Adrenal gland (tissue), 12 donors: ENCODE results near the gene ZC3H18. TPM values are rescaled to one million over a fixed set of nuclear protein-coding genes. Genes with fewer than 3 reads are reported as not detected.

Source experiments
- DNase-seq, 7 donors: peaks; one replicate each; pipeline ENCODE4 v3.0.0-alpha.2; 2019 to 2020
- H3K27ac ChIP-seq, 5 donors: fragments of 200-600 bp; sonication (generic) in 4 of 5; 1 replicate in 3 of 5; 2 replicates in 2 of 5; pipeline versions ENCODE4 v1.5.1 to v1.8.0; 2016 to 2020; ENCODE audit warnings: mild to moderate bottlenecking in 1 of 5
- H3K27me3 ChIP-seq: fragments of 200-600 bp; 2 replicates; pipeline ENCODE4 v1.8.0; 2021
- H3K36me3 ChIP-seq, 2 donors: fragments of 200-600 bp; replicated peaks in 1 of 2; 1 replicate in 1 of 2; 2 replicates in 1 of 2; pipeline versions ENCODE4 v1.5.1 to v1.8.0; 2018 to 2022
- H3K4me1 ChIP-seq, 2 donors: fragments of 200-600 bp; replicated peaks in 1 of 2; 1 replicate in 1 of 2; 2 replicates in 1 of 2; pipeline versions ENCODE4 v1.5.1 to v1.8.0; 2018 to 2021
- H3K4me3 ChIP-seq, 4 donors: fragments of 200-600 bp; sonication (generic) in 3 of 4; one replicate each; pipeline ENCODE4 v1.5.1; 2016 to 2018
- H3K9me3 ChIP-seq, 3 donors: fragments of 200-600 bp; sonication (generic) in 1 of 3; replicated peaks in 1 of 3; 1 replicate in 2 of 3; 2 replicates in 1 of 3; pipeline versions ENCODE4 v1.5.1 to v1.8.0; 2016 to 2021
- POLR2A ChIP-seq, 2 donors: fragments of 450-650 bp; IDR thresholded peaks; one replicate each; pipeline ENCODE4 v1.6.1; 2017; ENCODE audit warnings: antibody characterized with exemption in 2 of 2, mild to moderate bottlenecking in 2 of 2, moderate library complexity in 1 of 2
- WGBS, 4 donors: extraction: QIAGEN DNeasy Blood & Tissue Kit in 2 of 4; methylation state at CpG; one replicate each; pipeline versions ENCODE4 v1.1.5 to v1.1.7; 2013 to 2017; 5-methylcytosine and 5-hydroxymethylcytosine counted together
- intact Hi-C, 2 donors: fragments of 100-400 bp; cut with DNase I; formaldehyde crosslinking; loops; one replicate each; pipeline versions ENCODE4 v1.14.1 to v1.15.0; 2022 to 2023
- polyA plus RNA-seq, 3 donors: library from polyadenylated mRNA; stranded (reverse); fragments of 200-250 nt in 2 of 3; fragments of 350-450 nt in 1 of 3; fragmentation: Illumina TruSeq in 1 of 3; extraction: RNeasy Lipid Tissue Mini Kit (QIAGEN cat#74804) in 1 of 3; gene quantifications; one replicate each; pipeline ENCODE4 v1.2.3, GENCODE V29; 2013 to 2014
- total RNA-seq, 9 donors: library from RNA; depleted of rRNA in 4 of 9; stranded (reverse); fragments of >200 nt in 4 of 9; fragments of 120-200 nt in 1 of 9; fragmentation: NEBNext Ultra II Directional in 1 of 9; extraction: Animal tissue kit (Norgen Biotek cat#: 25700) in 1 of 9; gene quantifications; one replicate each; pipeline versions ENCODE4 v1.1.0 to v1.2.4, GENCODE V29; 2013 to 2023
- TF ChIP-seq, protein P1 (sequence below), 6 experiments: fragments of 450-650 bp in 4 of 6; fragments of 200-600 bp in 2 of 6; sonication (generic) in 1 of 6; IDR thresholded peaks; 1 replicate in 5 of 6; 2 replicates in 1 of 6; pipeline versions ENCODE4 v1.5.1 to v1.8.0; 2016 to 2021; ENCODE audit warnings: antibody characterized with exemption in 6 of 6, mild to moderate bottlenecking in 2 of 6, moderate library complexity in 1 of 6
- donor health status: healthy with polysubstance abuse.
- donor health status: Bipolar disorder and iron deficiency.
- donor health status: DM: yes; HTN: yes; CAD: no.
- donor health status: DM: no; HTN: no; CAD: no.
- donor health status: DM: no; HTN: no; CAD: no.
- donor health status: DM: yes; HTN: yes; CAD: no.

Gene ZC3H18
- total and polyA plus RNA-seq, 12 donors: 6.1 to 49.1 (median 22.9) TPM

DNA sequence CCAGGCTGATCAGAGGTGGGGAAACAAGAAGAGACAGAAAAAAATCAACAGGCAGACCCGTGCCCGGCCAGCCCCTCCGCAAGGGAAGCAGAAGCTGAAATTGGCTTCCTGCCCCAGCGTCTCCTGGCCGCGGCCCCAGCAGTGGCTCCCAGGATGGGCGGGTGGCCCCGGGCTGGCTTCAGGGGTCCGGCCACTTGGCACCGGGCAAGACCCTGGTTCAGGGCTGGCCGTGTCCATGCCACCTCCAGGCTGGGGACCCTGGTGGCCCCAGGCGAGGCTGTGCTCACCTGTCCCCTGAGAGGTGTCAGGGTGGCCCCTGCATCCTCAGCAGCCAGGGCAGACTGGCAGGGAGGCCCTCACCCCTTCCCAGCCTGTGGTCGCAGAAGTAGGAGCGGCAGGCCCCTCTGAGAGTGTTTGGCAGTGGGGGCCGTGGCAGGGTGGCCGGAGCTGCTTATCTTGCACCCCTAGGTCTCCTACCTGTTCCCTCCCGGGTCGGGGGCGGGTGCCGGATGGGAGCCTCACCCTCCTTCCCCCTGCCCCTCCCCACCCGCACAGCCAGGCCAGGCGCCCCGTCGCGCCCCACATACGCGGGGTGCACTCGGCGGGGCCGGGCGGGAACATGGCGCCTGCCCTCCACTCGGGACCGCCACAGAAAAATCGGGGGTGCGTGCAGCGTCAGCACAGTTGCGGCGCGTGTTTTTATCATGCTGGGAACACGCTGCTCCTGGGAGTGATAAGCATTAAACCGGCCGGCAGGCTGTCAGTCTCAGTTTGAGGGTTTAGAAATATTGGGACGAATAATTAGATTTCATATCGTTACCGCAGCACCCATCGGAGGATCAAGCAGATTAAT, 46.7 kb upstream of the ZC3H18 start:
- TF ChIP-seq, protein P1, sequence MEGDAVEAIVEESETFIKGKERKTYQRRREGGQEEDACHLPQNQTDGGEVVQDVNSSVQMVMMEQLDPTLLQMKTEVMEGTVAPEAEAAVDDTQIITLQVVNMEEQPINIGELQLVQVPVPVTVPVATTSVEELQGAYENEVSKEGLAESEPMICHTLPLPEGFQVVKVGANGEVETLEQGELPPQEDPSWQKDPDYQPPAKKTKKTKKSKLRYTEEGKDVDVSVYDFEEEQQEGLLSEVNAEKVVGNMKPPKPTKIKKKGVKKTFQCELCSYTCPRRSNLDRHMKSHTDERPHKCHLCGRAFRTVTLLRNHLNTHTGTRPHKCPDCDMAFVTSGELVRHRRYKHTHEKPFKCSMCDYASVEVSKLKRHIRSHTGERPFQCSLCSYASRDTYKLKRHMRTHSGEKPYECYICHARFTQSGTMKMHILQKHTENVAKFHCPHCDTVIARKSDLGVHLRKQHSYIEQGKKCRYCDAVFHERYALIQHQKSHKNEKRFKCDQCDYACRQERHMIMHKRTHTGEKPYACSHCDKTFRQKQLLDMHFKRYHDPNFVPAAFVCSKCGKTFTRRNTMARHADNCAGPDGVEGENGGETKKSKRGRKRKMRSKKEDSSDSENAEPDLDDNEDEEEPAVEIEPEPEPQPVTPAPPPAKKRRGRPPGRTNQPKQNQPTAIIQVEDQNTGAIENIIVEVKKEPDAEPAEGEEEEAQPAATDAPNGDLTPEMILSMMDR (IDR thresholded peaks at IDR 0.05): no peak
- TF ChIP-seq POLR2A (IDR thresholded peaks at IDR 0.05): no peak
- H3K4me1 ChIP-seq: peaks cover 0 to 15% of the 10 kb centered on the region in 2 donors
- intact Hi-C loops: no loop called here

DNA sequence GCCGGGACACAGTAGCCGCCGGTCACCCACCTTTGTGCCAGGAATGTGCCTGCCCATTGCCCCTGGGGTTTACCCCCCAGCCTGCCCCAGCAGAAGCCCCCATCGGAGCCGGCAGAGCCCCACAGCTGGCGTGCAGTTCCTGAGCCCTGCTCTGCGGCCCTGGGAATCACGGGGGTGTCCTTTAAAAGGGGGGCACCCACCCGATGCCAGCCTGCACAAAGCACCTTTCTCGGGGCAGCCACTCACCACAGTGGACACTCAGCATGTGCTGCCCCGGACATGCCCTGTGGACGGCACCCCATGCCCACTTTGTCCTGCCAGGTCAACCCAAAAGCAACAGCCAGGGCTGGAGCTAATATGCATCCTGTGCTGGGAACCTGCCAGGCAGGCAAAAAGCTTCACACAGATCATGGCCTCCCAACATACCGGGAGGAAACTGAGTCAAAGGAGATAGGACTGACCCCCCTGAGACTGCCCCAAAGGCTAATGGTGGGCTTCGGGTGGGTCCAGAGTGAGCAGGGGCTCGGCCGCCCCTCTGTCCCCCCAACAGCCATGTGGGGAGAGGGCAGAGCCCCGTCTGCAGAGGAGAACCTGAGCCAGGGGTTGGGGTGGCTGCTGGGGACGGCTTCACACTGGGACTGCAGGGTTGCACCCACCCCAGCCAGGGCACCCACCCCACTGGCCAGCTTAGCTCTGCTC, 45.8 kb upstream of the ZC3H18 start:
- Histone ChIP-seq H3K27ac (no peak overlapping the region), H3K4me1 (peaks cover 0 to 15% of the 10 kb centered on the region in 2 donors), H3K36me3 (no peaks in the 10 kb centered on the region), H3K27me3 (no peaks in the 10 kb centered on the region), H3K4me3 (no peak overlapping the region), H3K9me3 (no peaks in the 10 kb centered on the region)
- no peak for TF ChIP-seq POLR2A (IDR thresholded peaks at IDR 0.05)
- TF ChIP-seq, protein P1 (IDR thresholded peaks at IDR 0.05): no peak
- DNase-seq: no peak
- intact Hi-C loops: no loop called here
- WGBS, 4 donors: 64 to 76% (median 69%) methylated on average over 8 to 18 of the region's 18 CpGs

More for the DNA sequence above, 46.7 kb upstream of the ZC3H18 start:
- 52 to 74% (median 57%) methylated on average over 20 to 47 of the region's 47 CpGs for WGBS, 4 donors
- peak overlapping the region in 1 of 5 donors; percentile 49 for H3K27ac ChIP-seq
- no peaks in the 10 kb centered on the region for H3K9me3 ChIP-seq
- H3K27me3 ChIP-seq: no peaks in the 10 kb centered on the region
- no peaks in the 10 kb centered on the region for H3K36me3 ChIP-seq
- DNase-seq: no peak
- no peak overlapping the region for H3K4me3 ChIP-seq

GRCh38 chr16:88524973-88525662, 45.1 kb upstream of the ZC3H18 start:
- Histone ChIP-seq H3K4me1 (peaks cover 0 to 15% of the 10 kb centered on the region in 2 donors), H3K9me3 (no peaks in the 10 kb centered on the region), H3K27me3 (no peaks in the 10 kb centered on the region), H3K27ac (peak overlapping the region in 1 of 5 donors; percentile 38), H3K36me3 (no peaks in the 10 kb centered on the region), H3K4me3 (no peak overlapping the region)
- no peak for DNase-seq
- intact Hi-C loops: no loop called here
- TF ChIP-seq, protein P1 (IDR thresholded peaks at IDR 0.05): no peak
- TF ChIP-seq POLR2A (IDR thresholded peaks at IDR 0.05): no peak
- WGBS, 4 donors: 55 to 64% (median 59%) methylated on average over 5 to 18 of the region's 18 CpGs

DNA sequence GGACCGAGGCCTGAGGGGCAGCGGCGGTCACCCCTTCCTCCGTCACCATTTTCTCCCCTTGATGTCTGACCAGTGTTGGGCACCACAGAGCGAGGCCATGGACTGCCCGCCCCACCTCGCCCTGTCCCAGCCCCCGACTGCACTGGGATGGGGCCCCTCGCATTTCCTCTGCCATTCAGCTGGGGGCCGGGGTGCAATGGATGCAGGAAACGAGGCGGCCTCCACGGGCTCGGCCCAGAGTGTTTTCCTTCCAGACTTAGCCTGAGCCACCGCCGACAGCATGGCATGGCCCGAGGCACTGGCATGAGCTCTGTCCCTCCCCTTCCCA, 44.6 kb upstream of the ZC3H18 start:
- H3K9me3 ChIP-seq: no peaks in the 10 kb centered on the region
- intact Hi-C loops: no loop called here
- H3K4me3 ChIP-seq: no peak overlapping the region
- 30 to 61% (median 58%) methylated on average over 2 to 17 of the region's 17 CpGs for WGBS, 4 donors
- H3K27ac ChIP-seq: peak overlapping the region in 1 of 5 donors; percentile 38
- no peak for DNase-seq
- H3K36me3 ChIP-seq: no peaks in the 10 kb centered on the region
- peaks cover 0 to 15% of the 10 kb centered on the region in 2 donors for H3K4me1 ChIP-seq
- TF ChIP-seq POLR2A (IDR thresholded peaks at IDR 0.05): no peak
- TF ChIP-seq, protein P1 (IDR thresholded peaks at IDR 0.05): no peak
- no peaks in the 10 kb centered on the region for H3K27me3 ChIP-seq
